DND-41 (cell line): ENCODE measurements around the gene EMC10.

Experiments used
- ATAC-seq: fragments of 200-7000 bp; cut with Tn5 transposase; 3 replicates; pipeline ENCODE4 v1.9.1; 2021; ENCODE audit warnings: low read depth; ENCODE audit not compliant: insufficient read depth
- DNase-seq: peaks from one replicate; pipeline ENCODE4 v3.0.0-alpha.2; 2020
- H2AFZ ChIP-seq: 2 replicates; pipeline ENCODE4 v1.6.0; 2012; ENCODE audit warnings: low read depth, low read length
- H3K27ac ChIP-seq: 2 replicates; pipeline ENCODE4 v1.5.1; 2012; ENCODE audit warnings: low read length, inconsistent platforms
- H3K27me3 ChIP-seq: fragments of 200-600 bp; sonication (generic); 2 replicates; pipeline ENCODE4 v1.6.0; 2012; ENCODE audit warnings: low read length, mild to moderate bottlenecking, inconsistent platforms; ENCODE audit not compliant: insufficient read depth, poor library complexity
- H3K36me3 ChIP-seq: 2 replicates; pipeline ENCODE4 v1.5.1; 2012; ENCODE audit warnings: low read length, inconsistent platforms; ENCODE audit not compliant: insufficient read depth
- H3K4me1 ChIP-seq: 2 replicates; pipeline ENCODE4 v1.5.1; 2012; ENCODE audit warnings: mild to moderate bottlenecking, low read length; ENCODE audit not compliant: insufficient read depth
- H3K4me2 ChIP-seq: 2 replicates; pipeline ENCODE4 v1.6.0; 2012; ENCODE audit warnings: mild to moderate bottlenecking, moderate library complexity, low read length, inconsistent platforms; ENCODE audit not compliant: insufficient read depth
- H3K4me3 ChIP-seq, 2 experiments: fragments of 200-600 bp in 1 of 2; shearing (Covaris generic) in 1 of 2; 2 replicates each; pipeline ENCODE4 v1.5.1; 2012 to 2016; ENCODE audit warnings: inconsistent platforms in 2 of 2, low read length in 2 of 2, mild to moderate bottlenecking in 2 of 2, low read depth in 1 of 2, moderate library complexity in 1 of 2
- H3K79me2 ChIP-seq: 2 replicates; pipeline ENCODE4 v1.6.0; 2012; ENCODE audit warnings: low read length, inconsistent platforms; ENCODE audit not compliant: insufficient read depth
- H3K9ac ChIP-seq: 2 replicates; pipeline ENCODE4 v1.6.0; 2012; ENCODE audit warnings: low read depth, mild to moderate bottlenecking, inconsistent platforms, low read length, moderate library complexity
- H3K9me3 ChIP-seq: 2 replicates; pipeline ENCODE4 v1.5.1; 2012; ENCODE audit warnings: low read length, moderate library complexity, mild to moderate bottlenecking, inconsistent platforms; ENCODE audit not compliant: insufficient read depth, severe bottlenecking
- H4K20me1 ChIP-seq: 2 replicates; pipeline ENCODE4 v1.6.0; 2012; ENCODE audit warnings: low read length; ENCODE audit not compliant: insufficient read depth
- CTCF ChIP-seq: IDR thresholded peaks from 2 replicates; pipeline ENCODE4 v1.5.1; 2012; ENCODE audit warnings: borderline replicate concordance, low read length, moderate library complexity, mild to moderate bottlenecking; ENCODE audit not compliant: poor library complexity, severe bottlenecking; ENCODE audit errors: extremely low read depth
- EZH2 ChIP-seq: IDR thresholded peaks from 3 replicates; pipeline ENCODE4 v1.6.1; 2012; ENCODE audit warnings: borderline replicate concordance, low read depth, mild to moderate bottlenecking, moderate library complexity, low read length, inconsistent platforms; ENCODE audit not compliant: severe bottlenecking

Gene EMC10

GRCh38 chr19:50513746-50514345, 37.5 kb downstream of the EMC10 start, which contains the start of gene ASPDH:
Gene ASPDH, minus strand, starts transcription at chr19:50513913. Its CDS starts 90 bp downstream, at chr19:50513823.
- no peak within 1 kb of the TSS for H3K9ac ChIP-seq
- no peaks in the 10 kb centered on the region for H3K9me3 ChIP-seq
- ATAC-seq, result no peak
- no peak within 1 kb of the TSS for H2AFZ ChIP-seq
- H3K4me3 ChIP-seq, result no peak within 1 kb of the TSS
- H3K27ac ChIP-seq, result no peak within 1 kb of the TSS
- H3K4me1 ChIP-seq, result peaks cover 21% of the 10 kb centered on the region
- H3K36me3 ChIP-seq, result no peaks in the 10 kb centered on the region
- DNase-seq, result no peak
- no peak within 1 kb of the TSS for H3K4me2 ChIP-seq
- H4K20me1 ChIP-seq, result no peaks in the 10 kb centered on the region
- peaks cover 6% of the 10 kb centered on the region; the same call in 1 of the 2 replicates for H3K79me2 ChIP-seq
- H3K27me3 ChIP-seq, result no peaks in the 10 kb centered on the region
- TF ChIP-seq EZH2, result no peak

DNA sequence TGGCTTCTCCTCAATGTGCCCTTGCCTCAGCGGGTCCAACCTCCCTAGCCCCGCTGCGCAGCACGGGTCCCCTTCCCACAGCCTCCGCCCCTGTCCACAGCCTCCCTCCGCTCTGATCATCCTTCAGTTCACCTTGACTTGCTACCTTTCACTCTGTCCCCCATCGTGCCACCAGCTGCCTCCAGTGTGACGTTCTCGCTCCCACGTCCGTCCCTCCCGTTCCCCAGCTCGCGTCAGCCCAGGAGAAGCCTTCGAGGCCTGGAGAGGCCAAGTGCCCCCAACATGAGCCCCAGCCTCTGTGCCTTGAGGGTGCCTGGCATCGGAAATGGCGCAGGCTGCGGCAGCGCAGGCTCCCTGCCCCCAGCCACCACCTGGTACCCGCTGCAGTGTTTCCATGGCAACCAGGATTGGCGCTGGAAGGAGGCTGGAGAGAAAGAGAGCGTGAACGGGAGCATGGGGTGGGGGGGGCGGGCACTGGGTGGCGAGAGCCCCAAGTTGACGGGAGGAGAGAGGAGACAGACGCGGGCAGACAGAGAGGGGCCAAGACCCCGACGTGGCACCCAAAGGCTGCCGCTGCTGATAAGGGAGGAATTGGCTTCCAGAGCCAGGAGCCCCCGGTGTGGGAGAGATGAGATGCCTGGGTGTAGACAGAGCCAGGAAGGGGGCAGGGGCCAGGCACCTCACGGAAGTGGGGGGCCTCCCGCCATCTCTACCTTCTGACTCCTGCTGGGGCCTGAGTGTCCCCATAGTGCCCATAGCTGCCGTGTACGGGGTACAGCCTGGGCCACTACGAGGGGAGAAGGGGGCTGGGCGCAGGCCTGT, 38.2 kb downstream of the EMC10 start:
- Histone ChIP-seq H3K4me1 (peaks cover 21% of the 10 kb centered on the region), H3K27me3 (no peaks in the 10 kb centered on the region), H3K4me3 (no peak overlapping the region), H3K9ac (no peak overlapping the region), H4K20me1 (no peaks in the 10 kb centered on the region), H3K9me3 (no peaks in the 10 kb centered on the region), H2AFZ (no peak overlapping the region), H3K79me2 (peaks cover 6% of the 10 kb centered on the region; the same call in 1 of the 2 replicates), H3K36me3 (no peaks in the 10 kb centered on the region), H3K4me2 (no peak overlapping the region), H3K27ac (no peak overlapping the region)
- DNase-seq (peak; percentile 22), ATAC-seq (no peak)
- TF ChIP-seq EZH2 (no peak), CTCF (no peak)

- Histone ChIP-seq H3K4me1 (peaks cover 18% of the 10 kb centered on the region), H3K4me3 (no peak overlapping the region), H3K27me3 (no peaks in the 10 kb centered on the region), H3K9me3 (no peaks in the 10 kb centered on the region), H3K4me2 (no peak overlapping the region), H3K36me3 (no peaks in the 10 kb centered on the region), H3K27ac (no peak overlapping the region), H4K20me1 (no peaks in the 10 kb centered on the region), H3K79me2 (peaks cover 6% of the 10 kb centered on the region; the same call in 1 of the 2 replicates), H2AFZ (no peak overlapping the region), H3K9ac (no peak overlapping the region)
- no peak for ATAC-seq
- no peak for DNase-seq
- TF ChIP-seq EZH2 (no peak), CTCF (no peak)
These were observed 38.9 kb downstream of the EMC10 start for GRCh38 chr19:50515168-50515561.

GRCh38 chr19:50516456-50516855, 40.1 kb downstream of the EMC10 start:
- Histone ChIP-seq H3K36me3 (no peaks in the 10 kb centered on the region), H3K27me3 (no peaks in the 10 kb centered on the region), H3K27ac (no peak overlapping the region), H2AFZ (no peak overlapping the region), H3K4me1 (peaks cover 9% of the 10 kb centered on the region), H3K9ac (no peak overlapping the region), H4K20me1 (no peaks in the 10 kb centered on the region), H3K79me2 (no peaks in the 10 kb centered on the region), H3K4me2 (no peak overlapping the region), H3K9me3 (no peaks in the 10 kb centered on the region), H3K4me3 (no peak overlapping the region)
- ATAC-seq, result no peak
- no peak for DNase-seq
- TF ChIP-seq CTCF (no peak), EZH2 (no peak)
